A549 (cell line): ENCODE results near the gene SOWAHC. TPM values are rescaled to one million over a fixed set of nuclear protein-coding genes. Genes with fewer than 3 reads are reported as not detected.
A peak's percentile ranks its signal among the peaks of the same experiment; 100 is the strongest.

Source experiments
- ATAC-seq, 2 experiments: fragments of 200-7000 bp in 1 of 2; fragments of >200 bp in 1 of 2; cut with Nextera tagmentation in 1 of 2; cut with Tn5 transposase in 1 of 2; 3 replicates each; pipeline versions ENCODE4 v1.8.0 to v1.9.1; 2018 to 2020; ENCODE audit warnings: mild to moderate bottlenecking in 1 of 2, moderate library complexity in 1 of 2
- CTCF ChIA-PET: fragments of 300-600 bp; sonication (Branson Sonifier 250); formaldehyde crosslinking; extraction: SDS; loops from one replicate; lab custom pipeline; 2021; ENCODE audit warnings: antibody characterized with exemption, inconsistent platforms; lab: Yijun Ruan, JAX
- POLR2A ChIA-PET: fragments of 350-600 bp; formaldehyde crosslinking; extraction: SDS; loops from one replicate; lab custom pipeline; 2021; ENCODE audit warnings: antibody characterized with exemption, inconsistent platforms; lab: Yijun Ruan, JAX
- DNase-seq, 2 experiments: peaks; one replicate each; pipeline versions ENCODE4 v3.0.0 to v3.0.0-alpha.2; 2011 to 2016; ENCODE audit warnings: low read depth in 1 of 2, low spot score in 1 of 2
- FAIRE-seq: peaks from 2 replicates; lab custom pipeline; 2011; peaks lifted over from hg19 to GRCh38; lab: Jason Lieb, UNC
- H3K27ac ChIP-seq, 2 experiments: fragments of >200 bp; sonication (Bioruptor Twin); formaldehyde crosslinking; 3 replicates each; pipeline ENCODE4 v1.5.1; 2016 to 2017
- H3K4me1 ChIP-seq: fragments of >200 bp; sonication (Bioruptor Twin); formaldehyde crosslinking; 3 replicates; pipeline ENCODE4 v1.6.1; 2016
- H3K4me2 ChIP-seq: fragments of >200 bp; sonication (Bioruptor Twin); formaldehyde crosslinking; 3 replicates; pipeline ENCODE4 v1.6.1; 2016
- H3K4me3 ChIP-seq: fragments of >200 bp; sonication (Bioruptor Twin); formaldehyde crosslinking; 3 replicates; pipeline ENCODE4 v1.5.1; 2016
- H3K9me3 ChIP-seq: fragments of >200 bp; sonication (Bioruptor Twin); formaldehyde crosslinking; 3 replicates; pipeline ENCODE4 v1.6.1; 2016
- BHLHE40 ChIP-seq: IDR thresholded peaks from 2 replicates; pipeline ENCODE4 v1.6.1; 2012; ENCODE audit warnings: low read depth, low read length, inconsistent platforms
- CBX8 ChIP-seq: fragments of 200-600 bp; sonication (generic); IDR thresholded peaks from 2 replicates; pipeline ENCODE4 v1.6.1; 2016
- CHD4 ChIP-seq: fragments of 200-600 bp; sonication (generic); IDR thresholded peaks from 2 replicates; pipeline ENCODE4 v1.6.1; 2016; ENCODE audit warnings: antibody characterized with exemption, mild to moderate bottlenecking, borderline replicate concordance
- EHF ChIP-seq: fragments of 250-450 bp; sonication (Bioruptor Pico); IDR thresholded peaks from 2 replicates; pipeline ENCODE4 v1.5.0; 2020; ENCODE audit warnings: mild to moderate bottlenecking
- EP300 ChIP-seq, 2 experiments: fragments of >200 bp; sonication (Bioruptor Twin); formaldehyde crosslinking; IDR thresholded peaks; 2 replicates in 1 of 2; 3 replicates in 1 of 2; pipeline ENCODE4 v1.6.1; 2016 to 2017
- FOSL2 ChIP-seq, 2 experiments: fragments of 450-650 bp in 1 of 2; fragments of >200 bp in 1 of 2; sonication (Bioruptor Twin) in 1 of 2; formaldehyde crosslinking; IDR thresholded peaks; 2 replicates each; pipeline versions ENCODE4 v1.5.0 to v1.6.1; 2016 to 2020; ENCODE audit warnings: mild to moderate bottlenecking in 1 of 2, moderate library complexity in 1 of 2
- FOXS1 ChIP-seq: fragments of 250-450 bp; sonication (Bioruptor Pico); IDR thresholded peaks from 2 replicates; pipeline ENCODE4 v1.5.0; 2020; ENCODE audit warnings: mild to moderate bottlenecking, moderate library complexity
- HOXA7 ChIP-seq: fragments of 250-450 bp; sonication (Bioruptor Pico); IDR thresholded peaks from 2 replicates; pipeline ENCODE4 v1.5.0; 2020; ENCODE audit warnings: mild to moderate bottlenecking, moderate library complexity
- JUN ChIP-seq, 2 experiments: fragments of >200 bp; sonication (Bioruptor Twin); formaldehyde crosslinking; IDR thresholded peaks; 2 replicates in 1 of 2; 3 replicates in 1 of 2; pipeline ENCODE4 v1.6.1; 2016 to 2017
- KDM1A ChIP-seq: fragments of 200-600 bp; sonication (generic); IDR thresholded peaks from 2 replicates; pipeline ENCODE4 v1.6.1; 2016; ENCODE audit warnings: low read depth, mild to moderate bottlenecking
- KDM5A ChIP-seq: fragments of 200-600 bp; sonication (generic); IDR thresholded peaks from 2 replicates; pipeline ENCODE4 v1.6.1; 2016; ENCODE audit warnings: antibody characterized with exemption, mild to moderate bottlenecking
- NPAS2 ChIP-seq: fragments of 250-450 bp; sonication (Bioruptor Pico); IDR thresholded peaks from 2 replicates; pipeline ENCODE4 v1.8.0; 2022; ENCODE audit warnings: mild to moderate bottlenecking, moderate library complexity, borderline replicate concordance
- NR3C1 ChIP-seq: fragments of >200 bp; sonication (Bioruptor Twin); formaldehyde crosslinking; IDR thresholded peaks from 3 replicates; pipeline ENCODE4 v1.6.1; 2017
- POLR2A ChIP-seq: IDR thresholded peaks from 2 replicates; pipeline ENCODE4 v1.6.1; 2012; ENCODE audit warnings: mild to moderate bottlenecking, low read length
- RARB ChIP-seq: fragments of 250-450 bp; sonication (Bioruptor Pico); IDR thresholded peaks from 2 replicates; pipeline ENCODE4 v1.8.0; 2021; ENCODE audit warnings: mild to moderate bottlenecking, moderate library complexity
- RCOR1 ChIP-seq: fragments of 150-350 bp; IDR thresholded peaks from 2 replicates; pipeline ENCODE4 v1.6.1; 2014; ENCODE audit warnings: antibody characterized with exemption, low read length, low read depth
- RNF2 ChIP-seq: fragments of 200-600 bp; sonication (generic); IDR thresholded peaks from 2 replicates; pipeline ENCODE4 v1.6.1; 2016; ENCODE audit warnings: low read depth, mild to moderate bottlenecking, antibody characterized with exemption, moderate library complexity, borderline replicate concordance
- SMC3 ChIP-seq: fragments of >200 bp; sonication (Bioruptor Twin); formaldehyde crosslinking; IDR thresholded peaks from 3 replicates; pipeline ENCODE4 v1.6.1; 2018; ENCODE audit warnings: inconsistent platforms
- SREBF2 ChIP-seq: fragments of 450-650 bp; IDR thresholded peaks from 2 replicates; pipeline ENCODE4 v1.6.1; 2014; ENCODE audit warnings: mild to moderate bottlenecking, moderate library complexity
- TP53 ChIP-seq: fragments of 250-450 bp; sonication (Bioruptor Pico); IDR thresholded peaks from 2 replicates; pipeline ENCODE4 v1.5.0; 2021; ENCODE audit warnings: mild to moderate bottlenecking, moderate library complexity
- ZSCAN20 ChIP-seq: fragments of 250-450 bp; sonication (Bioruptor Pico); IDR thresholded peaks from 2 replicates; pipeline ENCODE4 v1.8.0; 2022; ENCODE audit warnings: mild to moderate bottlenecking, moderate library complexity
- WGBS: methylation state at CpG from one replicate; pipeline ENCODE4 v1.1.6; 2017; ENCODE audit errors: missing lambda C conversion rate; 5-methylcytosine and 5-hydroxymethylcytosine counted together
- polyA plus RNA-seq, 4 experiments: library from polyadenylated mRNA; depleted of rRNA in 3 of 4; stranded (reverse); fragments of >200 nt; fragmentation: RNase III in 1 of 4; extraction: RNeasy Plus Mini Kit Qiagen cat#74134 plus additional on column Dnase treatment in 1 of 4; gene quantifications; 2 replicates in 3 of 4; 3 replicates in 1 of 4; pipeline ENCODE4 v1.2.3, GENCODE V29; 2011 to 2017
- TF ChIP-seq, protein P1 (sequence below): fragments of 450-650 bp; IDR thresholded peaks from 2 replicates; pipeline ENCODE4 v1.6.1; 2014; ENCODE audit warnings: antibody characterized with exemption
- TF ChIP-seq, protein P2 (sequence below): fragments of 250-450 bp; sonication (Bioruptor Pico); IDR thresholded peaks from 2 replicates; pipeline ENCODE4 v1.5.0; 2021; ENCODE audit warnings: mild to moderate bottlenecking, moderate library complexity, borderline replicate concordance
- TF ChIP-seq, protein P3 (sequence below): fragments of 150-350 bp; IDR thresholded peaks from 2 replicates; pipeline ENCODE4 v1.6.1; 2014; ENCODE audit warnings: low read depth, mild to moderate bottlenecking, low read length

The SOWAHC gene
- polyA plus RNA-seq, 2 of the 4 experiments (the other 2 are of a cell fraction), result 13.7 to 14.2 TPM

DNA sequence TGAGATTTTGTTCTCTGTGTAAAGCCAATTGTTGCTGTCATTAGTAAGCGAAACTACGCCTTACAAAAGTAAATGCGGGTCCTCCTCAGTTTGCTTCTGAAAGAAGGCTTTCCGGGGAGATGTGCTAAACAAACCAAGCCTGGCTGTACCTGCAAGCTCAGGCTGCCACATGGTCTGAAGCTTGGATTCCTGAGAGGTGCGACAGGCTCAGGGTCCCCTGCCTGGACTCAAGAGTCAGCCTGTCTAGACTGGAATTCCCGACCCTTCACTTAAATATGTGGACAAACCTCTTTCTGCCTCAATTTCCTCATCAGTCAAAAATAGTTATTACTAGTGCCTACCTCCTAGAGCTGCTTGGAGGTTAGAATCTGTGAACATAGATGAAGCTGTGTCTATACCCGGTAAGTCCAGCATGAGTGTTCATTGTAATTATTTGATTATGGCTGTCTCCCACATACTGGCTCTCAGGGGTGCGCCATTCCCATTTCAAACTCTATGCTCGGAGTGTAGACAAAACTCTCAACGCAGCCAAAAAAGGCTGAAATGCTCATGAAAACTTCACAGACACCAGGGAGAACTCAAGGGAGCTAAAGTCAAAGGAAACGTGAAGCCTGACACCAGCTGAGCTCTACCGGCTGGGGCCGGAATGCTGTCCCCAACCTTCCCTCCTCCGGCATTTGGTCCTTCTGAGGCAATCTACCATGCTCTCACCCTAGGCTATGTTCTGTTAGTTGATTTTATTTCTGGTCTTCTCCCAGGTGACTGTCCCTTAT lies 31.4 kb downstream of the SOWAHC start:
- POLR2A ChIA-PET, result no interaction called here
- FAIRE-seq, result no peak
- Histone ChIP-seq H3K9me3 (no peaks in the 10 kb centered on the region), H3K4me2 (no peak overlapping the region), H3K4me1 (peaks cover 8% of the 10 kb centered on the region), H3K4me3 (no peak overlapping the region), H3K27ac (peak overlapping the region in 1 of 2 experiments; percentile 8; a peak in 1 of 6 replicates)
- TF ChIP-seq CHD4 (no peak), EP300 (IDR thresholded peaks at IDR 0.05) (no peak)
- TF ChIP-seq, protein P1, sequence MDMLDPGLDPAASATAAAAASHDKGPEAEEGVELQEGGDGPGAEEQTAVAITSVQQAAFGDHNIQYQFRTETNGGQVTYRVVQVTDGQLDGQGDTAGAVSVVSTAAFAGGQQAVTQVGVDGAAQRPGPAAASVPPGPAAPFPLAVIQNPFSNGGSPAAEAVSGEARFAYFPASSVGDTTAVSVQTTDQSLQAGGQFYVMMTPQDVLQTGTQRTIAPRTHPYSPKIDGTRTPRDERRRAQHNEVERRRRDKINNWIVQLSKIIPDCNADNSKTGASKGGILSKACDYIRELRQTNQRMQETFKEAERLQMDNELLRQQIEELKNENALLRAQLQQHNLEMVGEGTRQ, result no peak
- ATAC-seq, result no peak
- CTCF ChIA-PET, result interaction anchor here (1.0 kb wide), 1 partner anchor 9 kb away, joined by 3 read pairs; no protein-coding TSS in a partner anchor
- 93% methylated on average over 14 of the region's 14 CpGs for WGBS
- DNase-seq, result no peak

DNA sequence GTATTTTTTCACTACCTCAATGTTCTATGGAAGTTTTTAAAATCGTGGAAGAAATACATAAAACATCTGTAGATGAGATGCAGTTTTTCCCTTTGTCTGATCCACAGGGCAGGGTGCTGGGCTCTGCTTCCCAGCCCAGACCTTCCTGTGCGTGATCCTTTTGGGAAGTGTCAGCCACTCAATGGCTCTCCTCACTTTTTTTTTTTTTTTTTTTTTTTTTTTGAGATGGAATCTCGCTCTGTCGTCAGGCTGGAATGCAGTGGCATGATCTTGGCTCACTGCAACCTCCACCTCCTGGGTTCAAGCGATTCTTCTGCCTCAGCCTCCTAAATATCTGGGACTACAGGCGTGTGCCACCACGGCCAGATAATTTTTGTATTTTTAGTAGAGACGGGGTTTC lies 32.8 kb downstream of the SOWAHC start:
- H3K4me3 ChIP-seq, result no peak overlapping the region
- ATAC-seq, result no peak
- no peaks in the 10 kb centered on the region for H3K9me3 ChIP-seq
- no peak for TF ChIP-seq BHLHE40
- TF ChIP-seq FOSL2 (IDR thresholded peaks at IDR 0.05), result no peak
- no peak for TF ChIP-seq FOSL2 (CRISPR knock-in tag; IDR thresholded peaks at IDR 0.05)
- no peak for TF ChIP-seq CBX8
- no peak for TF ChIP-seq SREBF2
- TF ChIP-seq EP300 (IDR thresholded peaks at IDR 0.05), result no peak
- no peak for TF ChIP-seq TP53 (CRISPR knock-in tag)
- peaks cover 8% of the 10 kb centered on the region for H3K4me1 ChIP-seq
- H3K27ac ChIP-seq, result no peak overlapping the region
- WGBS, result 83% methylated on average over 8 of the region's 8 CpGs
- no peak overlapping the region for H3K4me2 ChIP-seq
- POLR2A ChIA-PET, result no interaction called here
- CTCF ChIA-PET, result no interaction called here
- no peak for DNase-seq
- FAIRE-seq, result no peak

DNA sequence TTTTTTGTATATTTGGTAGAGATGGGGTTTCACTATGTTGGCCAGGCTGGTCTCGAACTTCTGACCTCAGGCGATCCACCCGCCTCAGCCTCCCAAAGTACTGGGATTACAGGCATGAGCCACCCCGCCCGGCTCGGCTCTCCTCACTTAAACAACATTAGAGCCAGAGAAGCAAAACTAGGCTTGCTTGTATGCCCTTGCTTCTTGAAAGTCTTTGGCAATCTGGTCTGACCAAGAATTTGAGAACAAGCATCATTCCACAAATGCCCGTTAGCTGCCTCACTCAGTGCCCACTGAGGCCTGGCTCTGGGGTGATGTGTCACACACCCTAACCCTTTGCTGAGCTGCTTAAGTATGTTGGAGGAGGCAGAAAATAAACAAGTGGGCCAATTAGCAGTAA lies 33.5 kb downstream of the SOWAHC start:
- no peak overlapping the region for H3K4me3 ChIP-seq
- CTCF ChIA-PET, result no interaction called here
- FAIRE-seq, result no peak
- DNase-seq, result no peak
- H3K4me1 ChIP-seq, result peaks cover 8% of the 10 kb centered on the region
- no peak for ATAC-seq
- POLR2A ChIA-PET, result no interaction called here
- WGBS, result 92% methylated on average over 7 of the region's 7 CpGs
- TF ChIP-seq HOXA7 (CRISPR knock-in tag), result no peak
- TF ChIP-seq TP53 (CRISPR knock-in tag), result no peak
- TF ChIP-seq KDM1A, result no peak
- no peak for TF ChIP-seq RNF2
- no peak for TF ChIP-seq NPAS2 (CRISPR knock-in tag)
- no peak for TF ChIP-seq NR3C1
- TF ChIP-seq JUN (IDR thresholded peaks at IDR 0.05), result no peak
- TF ChIP-seq POLR2A, result no peak
- TF ChIP-seq SREBF2, result no peak
- TF ChIP-seq KDM5A, result no peak
- TF ChIP-seq, protein P2, sequence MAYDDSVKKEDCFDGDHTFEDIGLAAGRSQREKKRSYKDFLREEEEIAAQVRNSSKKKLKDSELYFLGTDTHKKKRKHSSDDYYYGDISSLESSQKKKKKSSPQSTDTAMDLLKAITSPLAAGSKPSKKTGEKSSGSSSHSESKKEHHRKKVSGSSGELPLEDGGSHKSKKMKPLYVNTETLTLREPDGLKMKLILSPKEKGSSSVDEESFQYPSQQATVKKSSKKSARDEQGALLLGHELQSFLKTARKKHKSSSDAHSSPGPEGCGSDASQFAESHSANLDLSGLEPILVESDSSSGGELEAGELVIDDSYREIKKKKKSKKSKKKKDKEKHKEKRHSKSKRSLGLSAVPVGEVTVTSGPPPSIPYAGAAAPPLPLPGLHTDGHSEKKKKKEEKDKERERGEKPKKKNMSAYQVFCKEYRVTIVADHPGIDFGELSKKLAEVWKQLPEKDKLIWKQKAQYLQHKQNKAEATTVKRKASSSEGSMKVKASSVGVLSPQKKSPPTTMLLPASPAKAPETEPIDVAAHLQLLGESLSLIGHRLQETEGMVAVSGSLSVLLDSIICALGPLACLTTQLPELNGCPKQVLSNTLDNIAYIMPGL (CRISPR knock-in tag), result no peak
- no peak for TF ChIP-seq EHF (CRISPR knock-in tag)
- TF ChIP-seq SMC3, result no peak
- TF ChIP-seq RARB (CRISPR knock-in tag), result no peak
- TF ChIP-seq, protein P3, sequence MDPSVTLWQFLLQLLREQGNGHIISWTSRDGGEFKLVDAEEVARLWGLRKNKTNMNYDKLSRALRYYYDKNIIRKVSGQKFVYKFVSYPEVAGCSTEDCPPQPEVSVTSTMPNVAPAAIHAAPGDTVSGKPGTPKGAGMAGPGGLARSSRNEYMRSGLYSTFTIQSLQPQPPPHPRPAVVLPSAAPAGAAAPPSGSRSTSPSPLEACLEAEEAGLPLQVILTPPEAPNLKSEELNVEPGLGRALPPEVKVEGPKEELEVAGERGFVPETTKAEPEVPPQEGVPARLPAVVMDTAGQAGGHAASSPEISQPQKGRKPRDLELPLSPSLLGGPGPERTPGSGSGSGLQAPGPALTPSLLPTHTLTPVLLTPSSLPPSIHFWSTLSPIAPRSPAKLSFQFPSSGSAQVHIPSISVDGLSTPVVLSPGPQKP, result no peak
- no peak for TF ChIP-seq BHLHE40
- TF ChIP-seq ZSCAN20 (CRISPR knock-in tag), result no peak
- no peak for TF ChIP-seq RCOR1
- TF ChIP-seq FOXS1, result no peak
- peak overlapping the region in 1 of 2 experiments; percentile 12; a peak in 1 of 6 replicates for H3K27ac ChIP-seq
- H3K9me3 ChIP-seq, result no peaks in the 10 kb centered on the region
- H3K4me2 ChIP-seq, result no peak overlapping the region
